Epithelial cell of esophagus (primary cell): ENCODE data around the gene SORCS1.
A peak's percentile ranks its signal among the peaks of the same experiment; 100 is the strongest.

ENCODE experiments used
- DNase-seq: peaks from one replicate; pipeline ENCODE4 v3.0.0; 2010; ENCODE audit warnings: low read depth
- H3K4me3 ChIP-seq: 2 replicates; pipeline ENCODE4 v1.5.1; 2011; ENCODE audit warnings: mild to moderate bottlenecking, low read length, control low read depth
- CTCF ChIP-seq: IDR thresholded peaks from 2 replicates; pipeline ENCODE4 v1.5.1; 2011; ENCODE audit warnings: low read depth, mild to moderate bottlenecking, low read length, control low read depth, inconsistent platforms; ENCODE audit not compliant: insufficient read depth; ENCODE audit errors: missing control alignments

Gene SORCS1

GRCh38 chr10:106655636-106656035, 508.9 kb downstream of the SORCS1 start:
- no peak overlapping the region for H3K4me3 ChIP-seq
- no peak for DNase-seq
- TF ChIP-seq CTCF = no peak

GRCh38 chr10:106655165-106655564, 509.3 kb downstream of the SORCS1 start:
- TF ChIP-seq CTCF = no peak
- no peak overlapping the region for H3K4me3 ChIP-seq

GRCh38 chr10:106652279-106652678, 512.2 kb downstream of the SORCS1 start:
- TF ChIP-seq CTCF = no peak
- peak; percentile 25 for DNase-seq
- H3K4me3 ChIP-seq = no peak overlapping the region

More at GRCh38 chr10:106655165-106655564, 509.3 kb downstream of the SORCS1 start:
- DNase-seq = no peak

GRCh38 chr10:106648534-106649481, 515.7 kb downstream of the SORCS1 start:
- no peak for DNase-seq
- no peak for TF ChIP-seq CTCF
- no peak overlapping the region for H3K4me3 ChIP-seq

GRCh38 chr10:106643473-106643872, 521.0 kb downstream of the SORCS1 start:
- TF ChIP-seq CTCF = no peak
- H3K4me3 ChIP-seq = no peak overlapping the region
- no peak for DNase-seq

DNA sequence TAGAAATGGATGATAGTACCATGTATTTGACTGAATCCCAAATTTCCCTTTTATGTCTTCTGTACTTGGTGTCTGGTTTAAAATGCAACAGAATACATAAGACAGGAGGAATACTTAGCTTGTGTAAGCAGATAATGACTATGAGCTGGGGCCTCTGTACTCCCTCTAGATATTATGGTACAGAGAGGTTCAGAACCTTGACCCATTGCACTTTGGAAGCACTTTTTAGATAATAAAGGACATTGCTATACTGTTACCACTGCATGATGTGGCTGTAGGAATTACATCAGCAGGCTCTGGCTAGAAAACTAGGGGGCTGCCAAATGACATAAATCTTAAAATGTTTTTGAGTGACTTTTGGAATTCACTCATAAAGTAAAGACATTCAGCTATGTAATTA, 526.6 kb downstream of the SORCS1 start:
- DNase-seq = no peak
- no peak for TF ChIP-seq CTCF
- H3K4me3 ChIP-seq = no peak overlapping the region

DNA sequence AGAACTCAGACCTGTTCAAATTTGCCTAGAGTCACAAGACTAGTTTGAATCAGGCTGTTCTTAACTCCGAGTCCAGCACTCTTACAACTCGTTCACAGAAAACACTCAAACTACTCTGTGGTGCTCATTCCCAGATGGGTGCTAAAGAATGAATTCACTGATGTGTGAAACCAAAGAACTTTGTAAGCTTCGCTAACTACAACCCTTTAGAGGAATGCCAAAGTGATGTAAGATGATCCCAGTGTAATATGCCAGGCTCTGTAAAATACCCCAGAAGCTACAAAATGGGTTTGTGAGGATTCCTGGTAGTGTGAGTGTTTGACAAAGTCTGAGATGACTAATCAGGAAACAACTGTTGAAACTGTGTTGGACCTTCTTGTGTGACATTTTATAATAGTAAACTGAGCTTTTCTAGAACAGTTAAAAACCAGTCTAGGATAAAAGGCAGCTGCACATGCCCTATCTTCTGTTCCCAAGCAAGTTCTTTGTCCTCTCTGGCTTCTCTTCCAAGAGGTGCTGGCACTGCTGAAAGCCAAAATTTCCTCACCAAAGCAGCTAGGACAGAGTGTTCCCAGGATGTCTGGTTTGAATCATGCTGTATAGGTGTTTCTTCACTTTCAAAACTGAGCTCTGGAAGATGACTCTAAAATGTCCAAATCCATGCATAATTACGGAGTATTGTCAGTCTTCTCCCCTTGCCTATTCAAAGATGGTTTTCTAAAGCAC, 527.6 kb downstream of the SORCS1 start:
- DNase-seq = no peak
- H3K4me3 ChIP-seq = no peak overlapping the region

More for the DNA sequence above, 527.6 kb downstream of the SORCS1 start:
- no peak for TF ChIP-seq CTCF
